Measurements from ENCODE around the gene HHAT. TPM values are rescaled to one million over a fixed set of nuclear protein-coding genes. Genes with fewer than 3 reads are reported as not detected.
"Not testable (repeated sequence)": the region's sequence is repeated elsewhere in the genome, so short reads cannot be mapped to it uniquely, and the experiment has no call there.

The HHAT gene
- total RNA-seq, 3 donors from 2014 or later = 0.26 to 0.71 (median 0.65) TPM

DNA sequence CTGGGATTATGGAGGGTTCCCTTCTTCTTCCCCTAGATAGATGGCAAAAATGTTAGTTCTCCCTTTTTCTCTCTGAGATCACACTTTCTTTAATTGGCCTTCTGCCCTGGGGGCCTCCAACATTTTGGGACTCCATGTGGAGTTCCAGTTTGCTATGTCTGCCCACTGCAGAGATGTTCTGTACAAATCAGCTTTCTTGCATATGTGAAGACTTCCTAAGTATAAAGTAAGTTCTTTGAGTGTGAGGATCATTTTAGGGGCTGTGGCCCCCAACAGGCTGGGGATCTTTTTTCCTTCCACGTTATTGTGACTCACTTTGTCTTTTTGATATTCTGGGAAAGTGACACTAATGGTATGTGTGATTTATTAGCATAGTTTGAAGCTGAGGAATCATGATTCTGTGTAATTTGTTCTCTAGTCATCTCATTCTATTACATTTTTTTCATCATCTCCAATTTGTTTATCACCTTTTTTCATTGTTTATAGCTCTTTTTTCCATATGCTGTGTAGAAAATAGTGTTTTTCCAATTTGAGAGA lies 48.2 kb downstream of the HHAT start:
- Mint-ChIP-seq H3K4me1 (ENCODE audit: low read depth) (peaks cover 21% of the 10 kb centered on the region), H3K9me3 (no peaks in the 10 kb centered on the region), H3K27me3 (ENCODE audit: low read depth) (no peaks in the 10 kb centered on the region), H3K4me3 (no peak overlapping the region), H3K36me3 (ENCODE audit: insufficient read depth) (no peaks in the 10 kb centered on the region)
- DNase-seq (no peak), ATAC-seq (no peak)

DNA sequence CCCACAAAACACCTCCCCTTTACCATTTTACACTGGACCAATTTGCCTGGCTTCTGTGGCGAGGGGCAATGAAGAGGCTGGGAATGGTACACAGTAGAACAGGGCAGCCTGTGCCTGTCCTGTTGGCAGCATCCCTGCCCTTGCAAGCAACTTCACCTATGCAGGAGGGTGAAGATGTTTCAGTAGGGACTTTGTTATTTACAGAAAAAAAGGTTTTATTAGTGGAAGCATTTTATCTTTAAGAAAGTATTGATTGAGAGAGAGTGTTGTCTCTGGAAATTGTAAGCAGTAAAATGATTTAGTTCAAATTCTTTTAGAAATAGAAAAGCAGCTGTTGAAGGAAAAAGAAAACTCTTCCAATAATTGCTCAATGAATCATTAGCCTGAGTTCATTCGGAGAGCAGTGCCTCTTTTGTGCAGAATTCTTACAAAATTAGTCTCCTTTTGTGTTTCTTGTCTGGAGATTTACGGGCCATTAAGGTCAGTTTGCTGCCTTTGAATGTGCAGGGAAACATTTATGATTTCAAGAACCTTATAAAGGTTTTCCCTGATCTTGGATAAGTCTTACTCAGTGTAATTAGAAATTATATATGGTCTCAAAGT lies 49.1 kb downstream of the HHAT start:
- DNase-seq = no peak
- ATAC-seq = no peak
- peaks cover 20% of the 10 kb centered on the region for H3K4me1 Mint-ChIP-seq (ENCODE audit: low read depth)
- H3K36me3 Mint-ChIP-seq (ENCODE audit: insufficient read depth) = no peaks in the 10 kb centered on the region
- H3K9me3 Mint-ChIP-seq = no peaks in the 10 kb centered on the region
- H3K27me3 Mint-ChIP-seq (ENCODE audit: low read depth) = no peaks in the 10 kb centered on the region
- H3K4me3 Mint-ChIP-seq = no peak overlapping the region

DNA sequence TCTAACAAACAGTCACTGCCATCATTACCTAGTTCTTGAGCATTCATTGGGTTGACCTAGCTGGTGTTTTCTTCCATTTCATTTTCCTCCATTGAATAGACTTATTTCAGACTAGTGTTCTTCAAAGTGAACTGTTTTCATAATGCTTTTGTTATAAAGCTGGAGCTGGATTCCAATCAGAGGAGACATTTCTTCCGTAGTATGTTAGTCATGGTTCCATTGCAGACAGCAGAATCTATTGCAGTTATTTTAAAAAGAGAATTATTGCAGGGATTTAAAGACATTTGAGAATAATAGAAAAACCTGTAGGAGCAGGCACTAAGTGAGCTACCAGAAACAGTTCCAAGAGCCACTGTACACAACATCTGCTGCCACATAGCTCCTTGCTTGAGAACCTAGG lies 50.0 kb downstream of the HHAT start:
- Mint-ChIP-seq H3K4me3 (no peak overlapping the region), H3K36me3 (ENCODE audit: insufficient read depth) (no peaks in the 10 kb centered on the region), H3K27me3 (ENCODE audit: low read depth) (no peaks in the 10 kb centered on the region), H3K9me3 (no peaks in the 10 kb centered on the region), H3K4me1 (ENCODE audit: low read depth) (peaks cover 11% of the 10 kb centered on the region)
- DNase-seq = no peak
- no peak for ATAC-seq

DNA sequence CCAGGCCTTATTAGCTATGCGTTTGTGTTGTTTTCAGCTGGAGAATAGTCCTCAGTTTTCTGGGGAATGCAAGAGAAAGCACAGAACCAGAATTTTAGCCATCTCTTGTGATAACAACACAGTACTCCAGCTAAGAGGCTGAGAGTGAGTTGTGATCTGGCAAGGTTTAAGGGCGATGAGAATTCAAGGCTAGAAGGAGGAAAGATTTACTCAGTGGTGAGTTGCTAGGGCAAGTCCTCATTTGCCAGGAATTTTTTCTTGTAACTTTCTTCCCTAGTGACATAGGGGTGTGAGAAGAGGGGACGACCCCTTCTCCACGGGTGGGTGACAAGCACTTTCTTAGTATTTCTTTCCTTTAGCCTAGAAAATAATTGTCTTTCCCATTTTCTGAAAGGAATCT lies 53.2 kb downstream of the HHAT start:
- ATAC-seq (no peak), DNase-seq (no peak)
- H3K9me3 Mint-ChIP-seq = no peaks in the 10 kb centered on the region
- H3K36me3 Mint-ChIP-seq (ENCODE audit: insufficient read depth) = no peaks in the 10 kb centered on the region
- H3K4me1 Mint-ChIP-seq (ENCODE audit: low read depth) = no peaks in the 10 kb centered on the region
- no peak overlapping the region for H3K4me3 Mint-ChIP-seq
- H3K27me3 Mint-ChIP-seq (ENCODE audit: low read depth) = no peaks in the 10 kb centered on the region

DNA sequence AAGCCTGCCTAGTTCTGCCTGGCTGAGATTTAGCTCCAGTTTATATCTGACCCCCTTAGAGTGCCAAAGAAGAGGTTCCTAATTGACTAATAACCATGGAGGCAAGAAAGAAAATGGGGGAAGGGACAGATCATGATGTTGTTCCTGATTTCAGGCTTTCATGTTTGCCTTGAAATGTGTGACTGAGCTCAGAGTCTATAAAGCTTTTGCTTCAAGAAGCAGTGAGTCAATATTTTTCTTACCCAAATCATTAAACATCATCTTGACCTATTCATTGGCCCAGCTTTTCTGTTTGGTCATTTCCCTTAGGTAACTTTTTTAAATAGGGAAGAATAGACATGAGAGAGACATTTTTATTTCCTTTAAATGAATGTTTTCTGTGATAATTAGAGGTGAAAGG lies 55.9 kb downstream of the HHAT start:
- no peak for ATAC-seq
- Mint-ChIP-seq H3K4me3 (no peak overlapping the region), H3K4me1 (ENCODE audit: low read depth) (no peaks in the 10 kb centered on the region), H3K36me3 (ENCODE audit: insufficient read depth) (peaks cover 2% of the 10 kb centered on the region), H3K9me3 (no peaks in the 10 kb centered on the region), H3K27me3 (ENCODE audit: low read depth) (no peaks in the 10 kb centered on the region)
- no peak for DNase-seq

DNA sequence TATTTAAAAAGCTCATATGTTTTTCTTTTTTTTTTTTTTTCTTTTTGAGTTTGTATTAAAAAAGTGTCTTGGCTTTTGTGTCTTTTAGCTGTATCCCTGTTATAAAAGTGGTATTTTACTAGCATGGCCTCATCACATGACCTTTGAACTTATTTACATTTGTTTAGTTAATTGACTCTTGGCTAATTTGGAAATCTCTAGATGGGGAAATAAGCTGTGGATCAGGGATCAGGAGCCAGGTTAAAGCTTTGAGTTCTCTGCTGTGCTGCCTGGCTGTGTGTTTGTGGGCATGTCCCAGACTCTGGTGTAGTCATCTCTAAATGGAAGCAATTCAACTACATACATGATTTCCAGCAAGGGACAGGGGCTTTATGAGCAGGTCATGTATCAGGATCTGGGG lies 56.5 kb downstream of the HHAT start:
- Mint-ChIP-seq H3K4me1 (ENCODE audit: low read depth) (no peaks in the 10 kb centered on the region), H3K9me3 (no peaks in the 10 kb centered on the region), H3K27me3 (ENCODE audit: low read depth) (no peaks in the 10 kb centered on the region), H3K4me3 (no peak overlapping the region), H3K36me3 (ENCODE audit: insufficient read depth) (peaks cover 2% of the 10 kb centered on the region)
- no peak for ATAC-seq
- no peak for DNase-seq

DNA sequence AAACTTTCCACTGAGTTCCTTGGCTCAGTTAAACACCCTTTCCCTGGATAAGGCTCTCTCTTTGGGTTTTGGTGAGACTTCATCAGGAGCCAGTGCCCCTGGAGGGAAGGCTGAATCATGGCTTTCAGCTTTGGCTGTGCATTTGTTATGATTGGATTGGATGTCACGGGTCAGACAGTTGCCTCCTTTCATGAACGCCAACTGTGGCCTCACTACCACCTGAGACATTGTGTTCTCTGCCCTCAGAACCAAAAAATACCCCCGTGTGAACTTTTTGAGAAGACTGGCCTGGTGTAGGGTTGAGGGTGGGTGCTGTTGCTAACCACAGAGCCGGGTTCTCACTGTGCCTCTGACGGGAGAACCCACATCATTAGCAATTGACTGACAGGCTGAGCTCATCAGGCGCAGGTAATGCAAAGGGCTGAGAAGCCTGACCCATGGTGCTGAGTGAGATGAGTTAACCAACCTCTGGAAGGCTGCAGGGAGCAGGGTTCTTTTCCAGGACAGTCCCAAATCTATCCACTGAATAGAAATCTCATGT lies 65.6 kb downstream of the HHAT start:
- Mint-ChIP-seq H3K4me1 (ENCODE audit: low read depth) (peaks cover 24% of the 10 kb centered on the region), H3K27me3 (ENCODE audit: low read depth) (no peaks in the 10 kb centered on the region), H3K4me3 (no peak overlapping the region), H3K36me3 (ENCODE audit: insufficient read depth) (peaks cover 6% of the 10 kb centered on the region), H3K9me3 (peaks cover 3% of the 10 kb centered on the region)
- no peak for ATAC-seq
- no peak for DNase-seq

DNA sequence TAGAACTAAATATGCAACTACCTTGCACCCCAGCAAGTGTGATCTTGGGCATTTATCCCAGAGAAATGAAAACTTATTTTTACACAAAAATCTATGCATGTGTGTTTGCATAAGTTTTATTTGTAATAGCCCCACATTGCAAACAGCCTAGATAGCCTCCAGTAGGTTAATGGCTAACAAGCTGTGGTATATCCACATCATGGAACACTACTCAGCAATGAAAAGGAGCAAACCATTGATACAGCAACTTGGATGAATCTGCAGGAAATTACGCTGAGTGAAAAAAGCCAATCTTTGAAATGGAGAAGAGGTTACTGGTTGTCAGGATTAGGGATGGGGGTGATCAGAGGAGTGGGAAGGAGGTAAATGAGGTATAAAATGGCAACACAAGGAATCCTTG lies 67.8 kb downstream of the HHAT start:
- no peak overlapping the region for H3K4me3 Mint-ChIP-seq
- peaks cover 3% of the 10 kb centered on the region for H3K9me3 Mint-ChIP-seq
- H3K27me3 Mint-ChIP-seq (ENCODE audit: low read depth) = no peaks in the 10 kb centered on the region
- ATAC-seq (no peak), DNase-seq (no peak)
- peaks cover 37% of the 10 kb centered on the region for H3K4me1 Mint-ChIP-seq (ENCODE audit: low read depth)
- H3K36me3 Mint-ChIP-seq (ENCODE audit: insufficient read depth) = peaks cover 4% of the 10 kb centered on the region

DNA sequence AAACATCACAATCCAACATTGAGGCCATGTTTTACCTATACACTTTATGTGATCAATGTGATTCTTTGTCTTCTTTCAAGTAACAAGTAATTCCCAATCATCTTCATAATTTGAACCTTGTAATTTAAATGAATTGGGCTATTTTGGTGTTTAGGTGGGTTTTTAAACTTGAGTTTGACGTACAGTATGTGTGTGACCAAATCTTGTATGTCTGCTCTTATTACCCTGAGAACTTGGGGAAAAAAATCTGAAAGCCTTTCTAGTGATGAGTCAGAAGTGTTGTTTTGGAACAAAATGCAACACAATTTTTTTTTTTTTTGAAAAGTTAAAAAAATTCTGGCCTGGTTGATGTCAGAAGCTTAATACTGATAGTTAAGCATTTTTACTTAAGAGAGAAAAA lies 68.5 kb downstream of the HHAT start:
- no peaks in the 10 kb centered on the region for H3K27me3 Mint-ChIP-seq (ENCODE audit: low read depth)

DNA sequence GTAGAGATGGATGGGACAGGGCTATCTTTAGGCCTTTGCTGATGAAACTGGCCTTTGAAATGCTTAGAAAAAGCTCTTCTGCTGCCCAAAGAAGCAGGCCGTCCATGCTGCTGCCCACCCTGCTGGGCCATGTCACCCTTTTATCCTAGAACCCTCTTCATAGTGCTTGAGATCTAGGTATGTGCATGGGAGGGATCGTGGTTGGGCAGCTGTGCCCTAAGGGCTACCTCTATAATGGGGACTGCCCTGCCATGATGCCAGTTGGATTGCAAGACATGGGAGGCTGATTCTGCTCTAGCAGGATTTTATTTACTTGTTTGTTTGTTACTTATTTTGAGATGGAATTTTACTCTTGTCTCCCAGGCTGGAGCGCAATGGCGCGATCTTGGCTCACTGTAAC lies 69.0 kb downstream of the HHAT start:
- Mint-ChIP-seq H3K27me3 (ENCODE audit: low read depth) (no peaks in the 10 kb centered on the region), H3K4me1 (ENCODE audit: low read depth) (peaks cover 37% of the 10 kb centered on the region), H3K4me3 (no peak overlapping the region), H3K9me3 (peaks cover 3% of the 10 kb centered on the region), H3K36me3 (ENCODE audit: insufficient read depth) (peaks cover 5% of the 10 kb centered on the region)
- DNase-seq = no peak
- ATAC-seq = no peak

More for the DNA sequence above, 68.5 kb downstream of the HHAT start:
- H3K36me3 Mint-ChIP-seq (ENCODE audit: insufficient read depth) = peaks cover 3% of the 10 kb centered on the region
- no peak overlapping the region for H3K4me3 Mint-ChIP-seq
- ATAC-seq = no peak
- DNase-seq = no peak
- H3K4me1 Mint-ChIP-seq (ENCODE audit: low read depth) = peaks cover 37% of the 10 kb centered on the region
- peaks cover 3% of the 10 kb centered on the region for H3K9me3 Mint-ChIP-seq

DNA sequence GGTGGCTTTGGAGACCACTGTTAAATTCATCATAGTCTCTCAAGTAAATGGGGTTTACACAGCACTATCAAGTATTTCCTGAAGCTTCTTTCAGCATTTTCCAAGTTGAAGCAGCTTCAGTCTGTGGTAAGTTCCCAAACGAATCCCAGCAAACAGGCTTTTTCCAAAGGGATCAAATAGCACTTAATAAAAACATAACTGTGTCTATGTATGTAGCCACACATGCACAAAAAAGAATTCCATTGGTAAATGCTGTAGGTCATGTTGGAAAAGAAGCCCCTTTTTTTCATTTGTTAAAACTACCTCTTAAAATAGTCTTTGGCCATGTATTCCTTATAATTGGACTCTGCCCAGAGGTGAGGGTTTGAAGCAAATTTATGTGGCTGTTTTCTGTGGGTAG lies 69.8 kb downstream of the HHAT start:
- Mint-ChIP-seq H3K4me1 (ENCODE audit: low read depth) (peaks cover 37% of the 10 kb centered on the region), H3K27me3 (ENCODE audit: low read depth) (no peaks in the 10 kb centered on the region), H3K36me3 (ENCODE audit: insufficient read depth) (peaks cover 7% of the 10 kb centered on the region), H3K9me3 (peaks cover 3% of the 10 kb centered on the region), H3K4me3 (no peak overlapping the region)
- no peak for DNase-seq
- no peak for ATAC-seq

DNA sequence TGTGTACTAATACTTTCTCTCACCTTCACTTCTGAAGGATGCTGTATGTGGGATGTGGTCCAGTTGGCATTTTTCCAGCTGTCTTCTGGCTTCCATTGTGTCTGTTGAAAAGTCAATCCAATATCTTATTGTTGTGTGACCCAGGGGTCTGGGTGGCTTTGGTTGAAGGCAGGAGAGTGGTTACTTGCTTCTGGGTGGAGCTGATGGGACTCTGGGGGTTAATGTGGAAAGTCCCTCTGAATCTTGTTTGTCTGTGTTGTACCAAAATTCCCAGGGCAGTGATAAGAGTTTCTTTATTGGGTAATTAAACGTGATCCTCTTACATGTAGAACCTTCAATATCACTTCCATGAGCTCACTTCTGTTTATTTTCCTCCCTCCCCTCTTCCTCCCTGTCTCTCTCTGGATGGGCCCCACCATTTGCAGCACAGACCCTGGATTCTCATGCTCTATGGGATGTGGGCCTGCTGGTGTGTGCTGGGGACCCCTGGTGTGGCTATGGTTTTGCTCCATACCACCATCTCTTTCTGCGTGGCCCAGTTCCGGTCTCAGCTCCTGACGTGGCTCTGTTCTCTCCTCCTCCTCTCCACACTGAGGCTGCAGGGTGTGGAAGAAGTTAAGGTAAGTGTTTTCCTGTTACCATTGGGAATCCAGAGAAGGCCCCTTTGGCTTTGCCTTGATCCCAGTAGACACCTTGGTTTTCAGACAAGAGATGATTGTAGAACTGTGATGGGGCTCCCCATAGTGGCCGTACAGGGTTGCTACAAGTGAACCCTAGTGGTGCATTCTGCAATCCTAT lies 71.5 kb downstream of the HHAT start:
- Mint-ChIP-seq H3K9me3 (peaks cover 3% of the 10 kb centered on the region), H3K4me1 (ENCODE audit: low read depth) (peaks cover 35% of the 10 kb centered on the region), H3K4me3 (peak overlapping the region; percentile 39), H3K27me3 (ENCODE audit: low read depth) (no peaks in the 10 kb centered on the region), H3K36me3 (ENCODE audit: insufficient read depth) (peaks cover 8% of the 10 kb centered on the region)
- ATAC-seq (peak; percentile 55 to 59), DNase-seq (no peak)

DNA sequence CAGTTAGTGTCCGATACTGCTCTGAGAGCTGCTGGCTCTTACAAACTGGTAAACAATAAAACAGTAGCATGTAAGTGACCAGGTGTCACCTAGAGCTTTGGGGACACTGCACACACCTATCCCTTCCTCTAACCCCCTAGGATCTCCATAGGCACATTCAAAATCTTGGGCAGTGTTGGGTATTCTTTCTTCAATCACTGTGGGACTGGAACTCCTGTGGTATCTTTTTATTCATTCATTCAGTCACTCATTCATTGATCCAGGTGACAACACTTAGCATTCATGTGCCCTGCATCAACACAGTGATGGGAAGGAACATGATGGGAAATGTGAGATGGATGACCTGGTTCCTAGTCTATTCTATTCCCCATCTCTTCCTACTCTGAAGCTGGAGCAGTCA lies 73.9 kb downstream of the HHAT start:
- H3K27me3 Mint-ChIP-seq (ENCODE audit: low read depth) = no peaks in the 10 kb centered on the region
- peaks cover 7% of the 10 kb centered on the region for H3K36me3 Mint-ChIP-seq (ENCODE audit: insufficient read depth)
- H3K9me3 Mint-ChIP-seq = no peaks in the 10 kb centered on the region
- no peak overlapping the region for H3K4me3 Mint-ChIP-seq
- no peak for ATAC-seq
- H3K4me1 Mint-ChIP-seq (ENCODE audit: low read depth) = peaks cover 26% of the 10 kb centered on the region
- no peak for DNase-seq

DNA sequence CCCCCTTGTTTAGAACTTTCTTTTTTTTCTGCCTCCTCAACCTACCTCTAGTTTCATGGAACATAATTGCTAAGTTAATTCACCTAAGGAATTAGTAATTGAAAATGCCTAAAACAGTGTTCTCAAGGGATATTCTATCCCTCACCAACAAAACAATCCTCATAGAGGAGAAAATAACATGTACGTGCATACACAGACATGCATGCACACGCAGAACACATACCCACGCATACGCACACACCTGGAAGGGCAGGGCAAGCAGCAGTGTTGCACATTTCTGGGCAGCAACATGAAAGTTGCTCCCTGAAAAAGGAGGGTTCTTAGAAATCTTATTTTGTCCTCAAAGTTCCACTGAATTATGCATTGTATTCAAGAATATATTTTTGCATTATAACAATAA lies 76.6 kb downstream of the HHAT start:
- Mint-ChIP-seq H3K27me3 (ENCODE audit: low read depth) (no peaks in the 10 kb centered on the region), H3K36me3 (ENCODE audit: insufficient read depth) (peaks cover 7% of the 10 kb centered on the region), H3K4me1 (ENCODE audit: low read depth) (peaks cover 4% of the 10 kb centered on the region), H3K4me3 (no peak overlapping the region), H3K9me3 (no peaks in the 10 kb centered on the region)
- no peak for ATAC-seq
- DNase-seq = no peak

DNA sequence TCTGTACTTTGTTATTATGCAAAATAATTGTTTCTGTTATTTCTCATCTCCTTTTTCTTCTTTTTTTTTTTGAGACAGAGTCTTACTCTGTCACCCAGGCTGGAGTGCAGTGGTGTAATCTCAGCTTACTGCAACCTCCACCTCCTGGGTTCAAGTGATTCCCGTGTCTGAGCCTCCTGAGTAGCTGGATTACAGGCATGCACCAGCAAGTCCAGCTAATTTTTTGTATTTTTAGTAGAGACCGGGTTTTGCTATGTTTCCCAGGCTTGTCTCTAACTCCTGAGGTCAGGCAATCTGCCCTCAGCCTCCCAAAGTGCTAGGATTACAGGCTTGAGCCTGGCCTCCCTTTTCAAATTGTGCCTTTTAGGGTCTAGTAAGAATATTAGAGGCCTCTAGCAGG lies 77.6 kb downstream of the HHAT start:
- H3K4me1 Mint-ChIP-seq (ENCODE audit: low read depth); H3K9me3 Mint-ChIP-seq; H3K27me3 Mint-ChIP-seq (ENCODE audit: low read depth); ATAC-seq; DNase-seq; H3K4me3 Mint-ChIP-seq; H3K36me3 Mint-ChIP-seq (ENCODE audit: insufficient read depth): not testable (repeated sequence)

Data from activated T-cell treated with anti-CD3 and anti-CD28 coated beads, Interleukin-2, amount 50 U/mL, for 4 hours (primary cell).